ENCODE data around the gene MZF1. TPM values are rescaled to one million over a fixed set of nuclear protein-coding genes. Genes with fewer than 3 reads are reported as not detected.
A peak's percentile ranks its signal among the peaks of the same experiment; 100 is the strongest.

Gene MZF1
- total RNA-seq, 4 donors from 2014 or later, result 26.5 to 41.5 (median 30.0) TPM

- H3K27me3 ChIP-seq, result no peaks in the 10 kb centered on the region
- peak overlapping the region; percentile 6 to 22 for H3K4me3 ChIP-seq
- no peaks in the 10 kb centered on the region for H3K9me3 ChIP-seq
- no peak for TF ChIP-seq CTCF (IDR thresholded peaks at IDR 0.05)
- TF ChIP-seq POLR2A (IDR thresholded peaks at IDR 0.05), result no peak
- no peak for DNase-seq
- H3K4me1 ChIP-seq, result peaks cover 0 to 12% of the 10 kb centered on the region in 2 donors
- no peak overlapping the region for H3K27ac ChIP-seq
- H3K36me3 ChIP-seq, result no peaks in the 10 kb centered on the region
- intact Hi-C loops (cut with DNase I; ENCODE audit: low total_unique reads), result no loop called here
These were observed 58.5 kb downstream of the MZF1 start for GRCh38 chr19:58514564-58515022.

- intact Hi-C loops (cut with DNase I; ENCODE audit: low total_unique reads), result no loop called here
- Histone ChIP-seq H3K9me3 (no peaks in the 10 kb centered on the region), H3K4me3 (peak overlapping the region; percentile 6 to 22), H3K4me1 (peaks cover 0 to 11% of the 10 kb centered on the region in 2 donors), H3K36me3 (no peaks in the 10 kb centered on the region), H3K27me3 (no peaks in the 10 kb centered on the region), H3K27ac (peak overlapping the region; percentile 26 to 62)
- peak; percentile 69 to 82 for DNase-seq
- TF ChIP-seq POLR2A (IDR thresholded peaks at IDR 0.05) (peak in 1 of 2 donors; percentile 51), CTCF (IDR thresholded peaks at IDR 0.05) (peak; percentile 57 to 87 (median 81))
These were observed 59.2 kb downstream of the MZF1 start for GRCh38 chr19:58513694-58514563.

- H3K4me3 ChIP-seq, result no peak overlapping the region
- DNase-seq, result no peak
- H3K4me1 ChIP-seq, result peaks cover 0 to 5% of the 10 kb centered on the region in 2 donors
- no peaks in the 10 kb centered on the region for H3K36me3 ChIP-seq
- TF ChIP-seq CTCF (IDR thresholded peaks at IDR 0.05) (no peak), POLR2A (IDR thresholded peaks at IDR 0.05) (no peak)
- intact Hi-C loops (cut with DNase I; ENCODE audit: low total_unique reads), result no loop called here
- peak overlapping the region; percentile 26 to 62 for H3K27ac ChIP-seq
- no peaks in the 10 kb centered on the region for H3K9me3 ChIP-seq
- no peaks in the 10 kb centered on the region for H3K27me3 ChIP-seq
These were observed 59.9 kb downstream of the MZF1 start for GRCh38 chr19:58513213-58513693.

Small RNAs within 50 kb of the gene (microRNA-seq; reads per million reads assigned to microRNA genes)
- gene MIR6807 (ENCODE audit: borderline microRNAs expressed, borderline replicate concordance), result not detected

Small RNAs within 50 kb of the gene (small RNA-seq; reads per million reads assigned to genes)
- gene MIR6807 (not detected), gene RN7SL525P (not detected)

Other genes starting within 250 kb of the MZF1 start
- gene ZSCAN22, start 246.3 kb downstream of the MZF1 start, total RNA-seq, result 1 to 10 TPM; 3.9 to 5.1 (median 4.6) TPM
- gene A1BG, start 219.8 kb downstream of the MZF1 start, total RNA-seq, result 100 to 1,000 TPM in 1 of 4 donors, 10 to 100 TPM in 1, 1 to 10 TPM in 2; 2.8 to 108 (median 12.9) TPM
- gene ZNF497, start 210.6 kb downstream of the MZF1 start, total RNA-seq, result 1 to 10 TPM in 3 of 4 donors, not detected in 1; 3.4 to 7.2 (median 6.8) TPM
- gene ZNF837, start 192.3 kb downstream of the MZF1 start, total RNA-seq, result 1 to 10 TPM in 3 of 4 donors, not detected in 1; 1.6 to 4.6 (median 2.8) TPM
- gene RPS5, start 186.1 kb downstream of the MZF1 start, total RNA-seq, result 1,000 to 10,000 TPM; 1,103 to 4,958 (median 2,770) TPM
- gene RNF225, start 177.7 kb downstream of the MZF1 start, total RNA-seq, result not detected
- gene ZNF584, start 164.7 kb downstream of the MZF1 start, total RNA-seq, result 10 to 100 TPM in 2 of 4 donors, 1 to 10 TPM in 2; 1.5 to 26.6 (median 16.4) TPM
- gene ZNF132, start 133.2 kb downstream of the MZF1 start, total RNA-seq, result 10 to 100 TPM in 1 of 4 donors, 1 to 10 TPM in 3; 4.4 to 19.8 (median 7.6) TPM
- 10 to 100 TPM in 1 of 4 donors, 1 to 10 TPM in 3; 1.2 to 17.5 (median 7.3) TPM for gene ZNF324B, start 121.7 kb downstream of the MZF1 start, total RNA-seq
- 10 to 100 TPM in 3 of 4 donors, 1 to 10 TPM in 1; 2.9 to 75.1 (median 27.1) TPM for gene ZNF324, start 106.3 kb downstream of the MZF1 start, total RNA-seq
- 10 to 100 TPM in 3 of 4 donors, 1 to 10 TPM in 1; 1.8 to 18.7 (median 11.4) TPM for gene ZNF446, start 97.0 kb downstream of the MZF1 start, total RNA-seq
- 10 to 100 TPM in 1 of 4 donors, 1 to 10 TPM in 3; 1.8 to 10.2 (median 6.7) TPM for gene SLC27A5, start 61.3 kb downstream of the MZF1 start, total RNA-seq
- 10 to 100 TPM in 1 of 4 donors, 1 to 10 TPM in 2, under 1 TPM in 1; 0.88 to 17.8 (median 3.8) TPM for gene ZBTB45, start 53.5 kb downstream of the MZF1 start, total RNA-seq
- gene TRIM28, start 29.3 kb downstream of the MZF1 start, total RNA-seq, result 100 to 1,000 TPM; 192 to 322 (median 280) TPM
- gene CHMP2A, start 18.2 kb downstream of the MZF1 start, total RNA-seq, result 10 to 100 TPM; 30.9 to 77.8 (median 56.0) TPM
- gene UBE2M, start 14.7 kb downstream of the MZF1 start, total RNA-seq, result 10 to 100 TPM in 3 of 4 donors, 1 to 10 TPM in 1; 6.1 to 63.7 (median 24.9) TPM